Neural progenitor cell (in vitro differentiated cells): ENCODE data around the gene KMT5B. TPM values are rescaled to one million over a fixed set of nuclear protein-coding genes. Genes with fewer than 3 reads are reported as not detected.

Experiments
- DNase-seq: peaks from one replicate; pipeline ENCODE4 v3.0.0-alpha.2; 2016; ENCODE audit warnings: low spot score
- H2AFZ ChIP-seq: fragments of 200-600 bp; sonication (generic); replicated peaks from 2 replicates; pipeline ENCODE4 v1.6.1; 2016; ENCODE audit warnings: antibody characterized with exemption
- H3F3A ChIP-seq: fragments of 200-600 bp; sonication (generic); 2 replicates; pipeline ENCODE4 v1.6.1; 2016; ENCODE audit warnings: antibody characterized with exemption, low read depth
- H3K27ac ChIP-seq: fragments of 200-600 bp; sonication (generic); 2 replicates; pipeline ENCODE4 v1.5.1; 2016; ENCODE audit warnings: mild to moderate bottlenecking
- H3K27me3 ChIP-seq: fragments of 200-600 bp; sonication (generic); 2 replicates; pipeline ENCODE4 v1.6.1; 2016; ENCODE audit warnings: mild to moderate bottlenecking, moderate library complexity
- H3K36me3 ChIP-seq: fragments of 200-600 bp; sonication (generic); 2 replicates; pipeline ENCODE4 v1.5.1; 2016
- H3K4me1 ChIP-seq: fragments of 200-600 bp; sonication (generic); 2 replicates; pipeline ENCODE4 v1.6.1; 2016; ENCODE audit warnings: mixed run types
- H3K4me2 ChIP-seq: fragments of 200-600 bp; sonication (generic); 2 replicates; pipeline ENCODE4 v1.6.1; 2016
- H3K4me3 ChIP-seq: fragments of 200-600 bp; sonication (generic); 2 replicates; pipeline ENCODE4 v1.5.1; 2016
- H3K79me2 ChIP-seq: fragments of 200-600 bp; sonication (generic); 2 replicates; pipeline ENCODE4 v1.6.1; 2016; ENCODE audit warnings: low read depth
- H3K9ac ChIP-seq: fragments of 200-600 bp; sonication (generic); 2 replicates; pipeline ENCODE4 v1.6.1; 2016
- H3K9me3 ChIP-seq: fragments of 200-600 bp; sonication (generic); 2 replicates; pipeline ENCODE4 v1.5.1; 2016; ENCODE audit warnings: low read depth
- H4K20me1 ChIP-seq: fragments of 200-600 bp; sonication (generic); 2 replicates; pipeline ENCODE4 v1.6.1; 2016; ENCODE audit warnings: low read depth
- H3K27ac Mint-ChIP-seq: 3 replicates; pipeline ENCODE4 v1.8.0; 2021; ENCODE audit warnings: mixed read lengths
- H3K27me3 Mint-ChIP-seq: 2 replicates; pipeline ENCODE4 v1.8.0; 2022; ENCODE audit warnings: low read depth, mild to moderate bottlenecking, inconsistent platforms, moderate library complexity, mixed read lengths; ENCODE audit not compliant: insufficient read depth
- H3K36me3 Mint-ChIP-seq: 3 replicates; pipeline ENCODE4 v1.8.0; 2021; ENCODE audit warnings: mixed read lengths
- H3K4me1 Mint-ChIP-seq: 3 replicates; pipeline ENCODE4 v1.8.0; 2021; ENCODE audit warnings: mixed read lengths
- H3K4me3 Mint-ChIP-seq: 3 replicates; pipeline ENCODE4 v1.8.0; 2021; ENCODE audit warnings: mild to moderate bottlenecking, moderate library complexity, mixed read lengths
- H3K9me3 Mint-ChIP-seq: 3 replicates; pipeline ENCODE4 v1.8.0; 2020; ENCODE audit warnings: mixed read lengths
- EZH2 ChIP-seq: fragments of 200-600 bp; sonication (generic); IDR thresholded peaks from 2 replicates; pipeline ENCODE4 v1.6.1; 2017; ENCODE audit warnings: antibody characterized with exemption, mild to moderate bottlenecking, moderate library complexity
- EZH2phosphoT487 ChIP-seq: fragments of 200-600 bp; sonication (generic); IDR thresholded peaks from 2 replicates; pipeline ENCODE4 v1.6.1; 2017; ENCODE audit warnings: antibody characterized with exemption
- total RNA-seq: library from RNA; depleted of rRNA; stranded (reverse); fragments of >200 nt; gene quantifications from 2 replicates; pipeline ENCODE4 v1.2.3, GENCODE V29; 2015; ENCODE audit warnings: low replicate concordance
- TF ChIP-seq, protein P1 (sequence below): fragments of 200-600 bp; sonication (generic); IDR thresholded peaks from 2 replicates; pipeline ENCODE4 v1.5.1; 2017; ENCODE audit warnings: antibody characterized with exemption, mild to moderate bottlenecking

The KMT5B gene
- total RNA-seq, 1 donor from 2014 or later, result 62.4 TPM

DNA sequence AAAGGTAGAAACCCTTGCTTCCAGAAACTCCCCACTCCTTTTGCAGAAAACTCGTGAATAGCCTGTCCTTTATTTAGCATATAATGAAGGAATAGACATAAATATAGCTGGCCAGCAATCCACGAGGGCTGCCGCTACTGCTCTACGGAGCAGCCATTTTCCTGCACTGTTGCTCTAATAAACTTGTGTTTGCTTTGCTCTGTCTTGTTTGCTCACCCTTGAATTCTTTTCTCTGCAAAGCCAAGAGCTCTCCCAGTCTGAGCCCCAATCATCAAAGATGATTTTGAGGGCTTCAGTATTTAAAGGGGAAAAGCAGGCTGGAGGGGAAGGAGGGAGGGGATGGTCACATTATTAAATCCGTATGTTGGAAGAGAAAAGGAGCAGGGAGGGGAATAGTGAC, 75.3 kb downstream of the KMT5B start:
- no peaks in the 10 kb centered on the region for H3K27me3 ChIP-seq
- H3K4me1 ChIP-seq, result no peaks in the 10 kb centered on the region
- no peak for TF ChIP-seq EZH2
- TF ChIP-seq, protein P1, sequence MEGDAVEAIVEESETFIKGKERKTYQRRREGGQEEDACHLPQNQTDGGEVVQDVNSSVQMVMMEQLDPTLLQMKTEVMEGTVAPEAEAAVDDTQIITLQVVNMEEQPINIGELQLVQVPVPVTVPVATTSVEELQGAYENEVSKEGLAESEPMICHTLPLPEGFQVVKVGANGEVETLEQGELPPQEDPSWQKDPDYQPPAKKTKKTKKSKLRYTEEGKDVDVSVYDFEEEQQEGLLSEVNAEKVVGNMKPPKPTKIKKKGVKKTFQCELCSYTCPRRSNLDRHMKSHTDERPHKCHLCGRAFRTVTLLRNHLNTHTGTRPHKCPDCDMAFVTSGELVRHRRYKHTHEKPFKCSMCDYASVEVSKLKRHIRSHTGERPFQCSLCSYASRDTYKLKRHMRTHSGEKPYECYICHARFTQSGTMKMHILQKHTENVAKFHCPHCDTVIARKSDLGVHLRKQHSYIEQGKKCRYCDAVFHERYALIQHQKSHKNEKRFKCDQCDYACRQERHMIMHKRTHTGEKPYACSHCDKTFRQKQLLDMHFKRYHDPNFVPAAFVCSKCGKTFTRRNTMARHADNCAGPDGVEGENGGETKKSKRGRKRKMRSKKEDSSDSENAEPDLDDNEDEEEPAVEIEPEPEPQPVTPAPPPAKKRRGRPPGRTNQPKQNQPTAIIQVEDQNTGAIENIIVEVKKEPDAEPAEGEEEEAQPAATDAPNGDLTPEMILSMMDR, result no peak
- no peak for TF ChIP-seq EZH2phosphoT487
- no peak overlapping the region for H2AFZ ChIP-seq
- DNase-seq, result no peak
- Mint-ChIP-seq H3K27me3 (peaks cover 2% of the 10 kb centered on the region), H3K36me3 (peaks cover 9% of the 10 kb centered on the region), H3K4me3 (no peak overlapping the region), H3K9me3 (peaks cover 26% of the 10 kb centered on the region), H3K4me1 (peaks cover 21% of the 10 kb centered on the region), H3K27ac (no peak overlapping the region)
- H3K79me2 ChIP-seq, result no peaks in the 10 kb centered on the region
- no peak overlapping the region for H3K27ac ChIP-seq
- peaks cover 7% of the 10 kb centered on the region for H3K9me3 ChIP-seq
- H3K4me2 ChIP-seq, result no peak overlapping the region
- H3K36me3 ChIP-seq, result no peaks in the 10 kb centered on the region
- H3F3A ChIP-seq, result no peaks in the 10 kb centered on the region
- H3K4me3 ChIP-seq, result no peak overlapping the region
- H3K9ac ChIP-seq, result no peak overlapping the region
- no peaks in the 10 kb centered on the region for H4K20me1 ChIP-seq

DNA sequence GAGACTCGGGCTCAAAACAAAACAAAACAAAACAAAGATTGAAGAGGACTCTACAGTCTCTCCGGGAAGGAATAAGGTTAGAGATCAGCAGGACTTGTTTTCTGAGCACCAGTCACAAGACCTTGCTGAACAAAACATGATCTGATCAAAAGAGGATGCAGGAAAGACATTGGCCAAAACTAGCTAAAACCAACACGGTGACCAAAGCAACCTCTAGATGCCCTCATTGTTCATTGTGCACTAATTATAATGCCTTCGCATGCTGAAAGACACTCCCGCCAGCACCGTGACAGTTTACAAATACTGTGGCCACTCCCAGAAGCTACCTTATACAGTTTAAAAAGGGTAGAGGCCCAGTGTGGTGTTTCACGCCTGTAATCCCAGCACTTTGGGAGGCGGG, 76.2 kb downstream of the KMT5B start:
- peaks cover 7% of the 10 kb centered on the region for H3K9me3 ChIP-seq
- H3K4me3 ChIP-seq, result no peak overlapping the region
- peak overlapping the region; percentile 37 for H3K27ac Mint-ChIP-seq
- H3F3A ChIP-seq, result no peaks in the 10 kb centered on the region
- TF ChIP-seq EZH2, result no peak
- TF ChIP-seq, protein P1, result no peak
- no peak for TF ChIP-seq EZH2phosphoT487
- H3K4me1 Mint-ChIP-seq, result peaks cover 21% of the 10 kb centered on the region
- H2AFZ ChIP-seq, result no peak overlapping the region
- H3K27ac ChIP-seq, result no peak overlapping the region
- no peaks in the 10 kb centered on the region for H3K79me2 ChIP-seq
- H3K27me3 ChIP-seq, result no peaks in the 10 kb centered on the region
- H3K36me3 Mint-ChIP-seq, result peaks cover 14% of the 10 kb centered on the region
- no peak overlapping the region for H3K4me3 Mint-ChIP-seq
- peaks cover 6% of the 10 kb centered on the region for H3K27me3 Mint-ChIP-seq
- no peak for DNase-seq
- H3K4me1 ChIP-seq, result no peaks in the 10 kb centered on the region
- peaks cover 33% of the 10 kb centered on the region for H3K9me3 Mint-ChIP-seq
- no peaks in the 10 kb centered on the region for H3K36me3 ChIP-seq
- H4K20me1 ChIP-seq, result no peaks in the 10 kb centered on the region
- H3K9ac ChIP-seq, result no peak overlapping the region
- no peak overlapping the region for H3K4me2 ChIP-seq

- Histone ChIP-seq H2AFZ (no peak overlapping the region), H4K20me1 (no peaks in the 10 kb centered on the region), H3F3A (no peaks in the 10 kb centered on the region), H3K27me3 (no peaks in the 10 kb centered on the region), H3K27ac (no peak overlapping the region), H3K4me2 (no peak overlapping the region), H3K36me3 (no peaks in the 10 kb centered on the region), H3K9me3 (peaks cover 12% of the 10 kb centered on the region), H3K4me1 (no peaks in the 10 kb centered on the region), H3K9ac (no peak overlapping the region), H3K79me2 (no peaks in the 10 kb centered on the region), H3K4me3 (no peak overlapping the region)
- Mint-ChIP-seq H3K27ac (no peak overlapping the region), H3K4me1 (peaks cover 9% of the 10 kb centered on the region), H3K27me3 (peaks cover 10% of the 10 kb centered on the region), H3K9me3 (peaks cover 45% of the 10 kb centered on the region), H3K36me3 (peaks cover 15% of the 10 kb centered on the region), H3K4me3 (peak overlapping the region; percentile 61)
- TF ChIP-seq EZH2, result no peak
- TF ChIP-seq, protein P1, result no peak
- TF ChIP-seq EZH2phosphoT487, result no peak
- no peak for DNase-seq
Observed at GRCh38 chr11:68135161-68135560, 77.9 kb downstream of the KMT5B start.

- no peaks in the 10 kb centered on the region for H4K20me1 ChIP-seq
- Mint-ChIP-seq H3K27ac (no peak overlapping the region), H3K27me3 (peaks cover 16% of the 10 kb centered on the region), H3K4me1 (peaks cover 17% of the 10 kb centered on the region), H3K9me3 (peaks cover 59% of the 10 kb centered on the region), H3K36me3 (peaks cover 20% of the 10 kb centered on the region), H3K4me3 (no peak overlapping the region)
- H3K9me3 ChIP-seq, result peaks cover 12% of the 10 kb centered on the region
- H3F3A ChIP-seq, result no peaks in the 10 kb centered on the region
- H3K4me2 ChIP-seq, result no peak overlapping the region
- no peak overlapping the region for H3K9ac ChIP-seq
- H3K4me3 ChIP-seq, result no peak overlapping the region
- no peak overlapping the region for H2AFZ ChIP-seq
- H3K36me3 ChIP-seq, result no peaks in the 10 kb centered on the region
- H3K4me1 ChIP-seq, result no peaks in the 10 kb centered on the region
- H3K27ac ChIP-seq, result no peak overlapping the region
- H3K27me3 ChIP-seq, result no peaks in the 10 kb centered on the region
- no peak for DNase-seq
- TF ChIP-seq EZH2phosphoT487, result no peak
- no peak for TF ChIP-seq EZH2
- TF ChIP-seq, protein P1, result no peak
- H3K79me2 ChIP-seq, result no peaks in the 10 kb centered on the region
Observed at GRCh38 chr11:68133761-68134160, 79.3 kb downstream of the KMT5B start.
